Caco-2 (cell line): Measurements from ENCODE around the gene IMPACT. TPM values are rescaled to one million over a fixed set of nuclear protein-coding genes. Genes with fewer than 3 reads are reported as not detected.

Experiments
- BruUV-seq: library from RNA; stranded (reverse); fragments of 400-500 nt; replicated peaks from 2 replicates; lab custom pipeline; 2021; lab: Mats Ljungman, UMichigan
- CTCF ChIA-PET: fragments of 300-600 bp; sonication (Branson Sonifier 250); formaldehyde crosslinking; loops from one replicate; lab custom pipeline; 2022; ENCODE audit warnings: antibody characterized with exemption; lab: Charles Lee
- POLR2A ChIA-PET: fragments of 300-600 bp; sonication (Branson Sonifier 250); formaldehyde crosslinking; loops from one replicate; lab custom pipeline; 2022; ENCODE audit warnings: antibody characterized with exemption; lab: Charles Lee
- DNase-seq, 2 experiments: peaks; one replicate each; pipeline versions ENCODE4 v3.0.0 to v3.0.0-alpha.2; 2020 to 2022
- H3K27me3 ChIP-seq: replicated peaks from 2 replicates; pipeline ENCODE4 v1.6.0; 2011; ENCODE audit warnings: low read length; ENCODE audit not compliant: control insufficient read depth, insufficient read depth
- H3K36me3 ChIP-seq: 2 replicates; pipeline ENCODE4 v1.5.1; 2011; ENCODE audit warnings: low read length; ENCODE audit not compliant: control insufficient read depth, insufficient read depth
- H3K4me1 ChIP-seq: fragments of 250-450 bp; sonication (Bioruptor Pico); 2 replicates; pipeline ENCODE4 v1.5.1; 2020; ENCODE audit warnings: mild to moderate bottlenecking
- H3K4me3 ChIP-seq: 2 replicates; pipeline ENCODE4 v1.5.1; 2011; ENCODE audit warnings: low read depth, mild to moderate bottlenecking, control low read depth, low read length
- H3K9me3 ChIP-seq: fragments of 250-450 bp; sonication (Bioruptor Pico); 2 replicates; pipeline ENCODE4 v1.5.1; 2020; ENCODE audit warnings: mild to moderate bottlenecking, moderate library complexity
- H3K27ac Mint-ChIP-seq: one replicate; pipeline ENCODE4 v1.8.0; 2022; ENCODE audit warnings: mixed read lengths; ENCODE audit not compliant: unreplicated experiment
- H3K27me3 Mint-ChIP-seq: one replicate; pipeline ENCODE4 v1.8.0; 2022; ENCODE audit warnings: mixed read lengths; ENCODE audit not compliant: insufficient read depth, unreplicated experiment
- H3K36me3 Mint-ChIP-seq: one replicate; pipeline ENCODE4 v1.8.0; 2022; ENCODE audit warnings: mild to moderate bottlenecking, mixed read lengths; ENCODE audit not compliant: insufficient read depth, unreplicated experiment
- H3K4me1 Mint-ChIP-seq: one replicate; pipeline ENCODE4 v1.8.0; 2022; ENCODE audit warnings: low read depth, mixed read lengths; ENCODE audit not compliant: unreplicated experiment
- H3K4me3 Mint-ChIP-seq: one replicate; pipeline ENCODE4 v1.8.0; 2022; ENCODE audit warnings: mild to moderate bottlenecking, moderate library complexity, mixed read lengths; ENCODE audit not compliant: unreplicated experiment
- H3K9me3 Mint-ChIP-seq: one replicate; pipeline ENCODE4 v1.8.0; 2022; ENCODE audit warnings: mixed read lengths; ENCODE audit not compliant: unreplicated experiment
- CTCF ChIP-seq, 2 experiments: fragments of 200-600 bp in 1 of 2; IDR thresholded peaks; 1 replicate in 1 of 2; 2 replicates in 1 of 2; pipeline versions ENCODE4 v1.5.1 to v1.8.0; 2011 to 2022; ENCODE audit warnings: antibody characterized with exemption in 1 of 2, control low read depth in 1 of 2, inconsistent platforms in 1 of 2, low read depth in 1 of 2, low read length in 1 of 2, mild to moderate bottlenecking in 1 of 2, moderate library complexity in 1 of 2; ENCODE audit not compliant: insufficient read depth in 1 of 2, severe bottlenecking in 1 of 2, unreplicated experiment in 1 of 2
- intact Hi-C: fragments of 100-400 bp; cut with micrococcal nuclease; formaldehyde crosslinking; loops from one replicate; pipeline ENCODE4 v1.10.0; 2022; ENCODE audit not compliant: unreplicated experiment
- total RNA-seq: library from RNA; stranded (reverse); gene quantifications from 2 replicates; pipeline ENCODE4 v1.2.3, GENCODE V29; 2022

Gene IMPACT
- total RNA-seq, 1 experiment from 2014 or later, result 20.6 TPM

GRCh38 chr18:24475926-24476589 is 49.6 kb downstream of the IMPACT start:
- H3K4me1 Mint-ChIP-seq, result no peaks in the 10 kb centered on the region
- no peak overlapping the region for H3K27ac Mint-ChIP-seq
- H3K9me3 Mint-ChIP-seq, result no peaks in the 10 kb centered on the region
- no peak for TF ChIP-seq CTCF (IDR thresholded peaks at IDR 0.05; ENCODE audit: insufficient read depth in 1 of 2, low read depth in 1 of 2, low read length in 1 of 2, severe bottlenecking in 1 of 2, unreplicated experiment in 1 of 2)
- no TSS peak for BruUV-seq
- CTCF ChIA-PET, result no interaction called here
- no peak for DNase-seq
- POLR2A ChIA-PET, result no interaction called here
- H3K36me3 ChIP-seq, result no peaks in the 10 kb centered on the region
- H3K9me3 ChIP-seq, result no peaks in the 10 kb centered on the region
- H3K4me1 ChIP-seq, result no peaks in the 10 kb centered on the region
- H3K4me3 Mint-ChIP-seq, result no peak overlapping the region
- H3K27me3 ChIP-seq, result no peaks in the 10 kb centered on the region
- intact Hi-C loops, result no loop called here
- no peak overlapping the region for H3K4me3 ChIP-seq
- H3K36me3 Mint-ChIP-seq, result no peaks in the 10 kb centered on the region
- H3K27me3 Mint-ChIP-seq, result no peaks in the 10 kb centered on the region

- Histone ChIP-seq H3K4me1 (no peaks in the 10 kb centered on the region), H3K36me3 (no peaks in the 10 kb centered on the region), H3K9me3 (no peaks in the 10 kb centered on the region), H3K27me3 (no peaks in the 10 kb centered on the region), H3K4me3 (no peak overlapping the region)
- TF ChIP-seq CTCF (IDR thresholded peaks at IDR 0.05; ENCODE audit: insufficient read depth in 1 of 2, low read depth in 1 of 2, low read length in 1 of 2, severe bottlenecking in 1 of 2, unreplicated experiment in 1 of 2), result no peak
- BruUV-seq, result no TSS peak
- Mint-ChIP-seq H3K27me3 (no peaks in the 10 kb centered on the region), H3K27ac (no peak overlapping the region), H3K9me3 (no peaks in the 10 kb centered on the region), H3K36me3 (no peaks in the 10 kb centered on the region), H3K4me3 (no peak overlapping the region), H3K4me1 (no peaks in the 10 kb centered on the region)
- intact Hi-C loops, result no loop called here
- ChIA-PET POLR2A (no interaction called here), CTCF (no interaction called here)
- no peak for DNase-seq
Measured at GRCh38 chr18:24479371-24479770, 52.9 kb downstream of the IMPACT start.

GRCh38 chr18:24482821-24483220 is 56.4 kb downstream of the IMPACT start:
- H3K4me3 Mint-ChIP-seq, result no peak overlapping the region
- H3K4me1 ChIP-seq, result no peaks in the 10 kb centered on the region
- no peaks in the 10 kb centered on the region for H3K27me3 Mint-ChIP-seq
- no peak for DNase-seq
- no peaks in the 10 kb centered on the region for H3K9me3 Mint-ChIP-seq
- POLR2A ChIA-PET, result no interaction called here
- intact Hi-C loops, result no loop called here
- no peaks in the 10 kb centered on the region for H3K9me3 ChIP-seq
- no peaks in the 10 kb centered on the region for H3K36me3 ChIP-seq
- H3K27me3 ChIP-seq, result no peaks in the 10 kb centered on the region
- no peaks in the 10 kb centered on the region for H3K4me1 Mint-ChIP-seq
- no peak overlapping the region for H3K4me3 ChIP-seq
- CTCF ChIA-PET, result no interaction called here
- H3K36me3 Mint-ChIP-seq, result no peaks in the 10 kb centered on the region
- no peak for TF ChIP-seq CTCF (IDR thresholded peaks at IDR 0.05; ENCODE audit: insufficient read depth in 1 of 2, low read depth in 1 of 2, low read length in 1 of 2, severe bottlenecking in 1 of 2, unreplicated experiment in 1 of 2)
- BruUV-seq, result no TSS peak
- H3K27ac Mint-ChIP-seq, result no peak overlapping the region
